C1 segment of cervical spinal cord (tissue), 14 donors: ENCODE results near the gene APRT.
"Not testable (repeated sequence)": the region's sequence is repeated elsewhere in the genome, so short reads cannot be mapped to it uniquely, and the experiment has no call there.

Source experiments
- DNase-seq, 14 donors: peaks; one replicate each; lab custom pipeline; 2025; lab: John Stamatoyannopoulos, UW

The APRT gene

DNA sequence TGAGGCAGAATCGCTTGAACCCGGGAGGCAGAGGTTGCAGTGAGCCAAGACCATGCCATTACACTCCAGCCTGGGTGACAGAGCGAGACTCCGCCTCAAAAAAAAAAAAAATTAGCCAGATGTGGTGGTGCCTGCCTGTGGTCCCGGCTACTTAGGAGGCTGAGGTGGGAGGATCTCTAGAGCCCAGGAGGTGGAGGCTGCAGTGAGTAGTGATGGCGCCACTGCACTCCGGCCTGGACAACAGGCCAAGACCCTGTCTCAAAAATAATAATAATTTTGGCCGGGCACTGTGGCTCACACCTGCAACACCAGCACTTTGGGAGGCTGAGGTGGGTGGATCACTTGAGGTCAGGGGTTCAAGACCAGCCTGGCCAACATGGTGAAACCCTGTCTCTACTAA is 23.0 kb downstream of the APRT start:
- DNase-seq: not testable (repeated sequence)

DNA sequence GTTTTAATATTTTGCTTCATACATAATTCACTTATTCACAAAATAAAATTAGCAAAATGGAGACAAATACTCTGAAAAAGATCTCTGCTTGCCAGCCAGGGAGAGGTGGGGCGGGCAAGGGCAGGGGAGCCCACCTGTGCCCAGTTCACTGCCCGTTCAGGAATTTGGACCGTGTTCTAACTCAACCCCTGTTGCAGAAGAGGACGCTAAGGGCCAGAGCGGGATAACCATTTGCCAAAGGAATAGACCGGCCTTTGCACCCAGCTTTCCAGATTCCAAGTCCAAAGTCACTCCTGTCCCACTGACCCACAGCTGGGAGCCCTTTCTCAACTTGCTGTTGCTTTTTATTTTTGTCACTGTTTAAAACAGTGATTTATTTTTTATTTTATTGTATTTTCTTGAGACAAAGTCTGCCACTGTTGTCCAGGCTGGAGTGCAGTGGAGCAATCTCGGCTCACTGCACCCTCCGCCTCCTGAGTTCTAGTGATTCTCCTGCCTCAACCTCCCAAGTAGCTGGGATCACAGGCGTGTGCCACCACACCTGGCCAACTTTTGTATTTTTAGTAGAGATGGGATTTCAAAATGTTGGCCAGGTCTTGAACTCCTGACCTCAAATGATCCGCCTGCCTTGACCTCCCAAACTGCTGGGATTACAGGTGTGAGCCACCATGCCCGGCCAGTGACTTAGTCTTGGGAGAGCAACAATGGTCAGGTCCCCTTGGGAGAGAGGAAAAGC is 24.0 kb downstream of the APRT start:
- no peak for DNase-seq

- peak in 10 of 14 donors; percentile 29 to 82 (median 58) for DNase-seq
Observed at GRCh38 chr16:88785106-88785924, 26.4 kb downstream of the APRT start, which contains the start of gene PIEZO1. Gene PIEZO1 (minus strand): TSS chr16:88785220. CDS start chr16:88784964, 256 bp downstream.

- DNase-seq: peak in 1 of 14 donors; percentile 63
Observed at GRCh38 chr16:88784856-88785105, 26.9 kb downstream of the APRT start.

DNA sequence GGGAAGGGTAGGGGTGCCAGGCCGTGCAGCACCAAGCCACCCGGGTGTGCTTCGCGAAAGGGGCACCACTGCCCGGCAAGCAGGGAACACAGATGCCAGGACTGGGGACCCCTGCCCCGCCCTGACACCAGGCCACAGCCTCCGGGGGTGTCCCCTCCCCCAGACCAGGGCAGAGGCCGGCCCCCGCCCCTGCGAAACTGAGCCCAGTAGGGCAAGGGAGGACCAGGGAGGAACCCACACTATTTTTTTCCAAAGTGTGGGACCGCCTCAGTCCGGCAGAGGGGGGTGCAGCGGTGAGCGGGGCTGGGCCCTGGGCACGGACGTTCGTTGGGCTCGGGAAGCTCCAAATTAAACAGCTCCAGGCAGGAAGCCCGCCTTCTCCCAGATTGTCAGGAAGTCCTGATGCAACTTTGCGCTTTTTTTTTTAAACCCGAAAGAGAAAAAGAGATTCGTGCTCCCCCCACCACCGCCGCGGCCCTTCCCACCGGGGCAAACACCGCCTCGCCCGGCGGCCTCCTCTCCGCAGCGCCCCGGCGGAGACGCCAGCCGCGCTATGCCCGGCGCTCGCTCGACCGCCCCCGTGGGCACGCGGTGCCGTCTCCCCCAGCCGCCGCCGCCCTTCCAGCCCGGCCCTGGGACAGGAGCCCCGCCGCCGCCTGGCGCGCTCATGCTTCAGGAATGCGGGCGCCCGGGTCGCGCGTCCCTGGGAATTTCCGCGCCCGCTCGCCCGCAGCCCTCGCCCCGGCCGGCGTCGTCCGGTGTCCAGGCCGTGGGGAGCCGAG is 27.5 kb downstream of the APRT start:
- DNase-seq: peak in 8 of 14 donors; percentile 17 to 65 (median 50)

DNA sequence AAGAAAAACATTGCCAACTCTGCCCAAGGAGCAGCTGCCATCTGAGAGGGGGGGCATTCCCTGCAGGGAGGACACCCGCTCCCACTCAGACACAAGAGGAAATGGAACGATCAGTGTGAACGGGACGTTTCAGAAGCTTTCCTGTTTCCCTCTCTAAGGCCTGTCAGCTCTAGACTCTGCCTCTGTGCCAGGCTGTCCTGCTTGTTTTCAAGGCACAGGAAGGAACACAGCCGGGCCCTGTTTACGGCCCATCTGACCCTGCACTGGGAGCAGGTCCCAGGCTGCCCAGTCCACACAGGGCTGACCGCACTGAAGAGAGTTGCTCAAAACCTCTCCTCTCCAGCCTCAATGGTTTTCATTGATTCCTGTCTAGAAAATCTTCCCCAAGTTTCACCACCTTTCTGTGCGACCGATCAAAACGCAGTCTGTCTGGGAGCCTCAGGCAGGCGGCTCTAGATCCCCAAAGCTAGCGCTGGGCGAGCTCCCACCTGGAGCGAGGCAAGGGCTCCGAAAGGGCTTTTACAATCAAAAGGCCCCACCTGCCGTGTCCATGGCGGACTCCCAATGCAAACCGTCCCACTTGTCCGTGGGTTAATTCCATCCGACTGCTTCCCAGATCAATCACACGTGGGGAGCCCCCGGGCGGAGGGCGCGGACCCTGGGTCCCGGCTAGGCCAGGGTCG is 28.2 kb downstream of the APRT start:
- peak in 12 of 14 donors; percentile 23 to 96 (median 64) for DNase-seq

- DNase-seq: peak in 9 of 14 donors; percentile 30 to 87 (median 43)
Observed at GRCh38 chr16:88782454-88783390, 29.0 kb downstream of the APRT start.

DNA sequence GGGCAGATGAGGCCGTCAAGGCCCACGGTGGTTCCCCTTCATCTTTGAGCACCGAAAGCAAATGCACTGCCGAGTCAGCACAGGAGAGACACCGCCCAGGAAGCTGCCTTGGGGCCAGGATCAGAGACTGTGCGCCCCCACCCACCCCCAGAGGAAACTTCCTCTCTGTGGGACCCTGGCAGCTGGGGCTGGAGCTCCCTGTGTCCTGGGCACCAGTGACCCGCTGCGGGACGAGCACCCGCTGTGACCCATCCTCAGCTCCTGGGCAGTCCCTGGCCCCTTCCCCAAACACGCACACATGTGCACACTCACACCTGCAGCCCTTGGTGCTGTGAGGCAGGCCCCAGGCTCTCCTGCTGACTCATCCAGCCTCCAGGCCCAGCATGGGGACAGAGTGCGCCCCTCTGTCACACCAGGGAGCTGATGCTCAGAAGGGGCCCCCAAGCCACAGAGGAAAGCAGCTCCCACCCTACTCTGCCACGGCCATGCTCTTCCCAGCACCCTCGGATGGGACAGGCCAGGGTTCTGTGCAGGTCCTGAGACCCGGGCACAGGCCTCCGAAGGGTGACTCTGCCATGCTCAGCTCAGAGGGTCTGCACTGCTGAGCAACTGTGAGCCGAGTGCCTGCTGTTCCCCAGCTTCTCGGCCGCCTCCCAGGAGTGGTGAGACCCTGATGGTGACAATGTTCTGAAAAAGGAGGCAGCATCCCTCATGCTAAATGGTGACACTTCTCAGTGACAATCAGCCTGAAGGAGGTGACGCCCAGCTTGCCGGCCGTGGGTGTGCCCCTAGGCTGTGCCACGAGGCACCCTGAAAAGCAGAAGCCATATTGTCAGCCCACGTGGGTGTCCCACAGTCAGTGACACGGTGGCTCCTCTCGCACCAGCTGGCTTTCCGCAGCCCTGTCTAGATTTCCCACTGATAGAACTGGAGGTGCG is 30.3 kb downstream of the APRT start:
- peak in 3 of 14 donors; percentile 27 to 48 (median 38) for DNase-seq

DNA sequence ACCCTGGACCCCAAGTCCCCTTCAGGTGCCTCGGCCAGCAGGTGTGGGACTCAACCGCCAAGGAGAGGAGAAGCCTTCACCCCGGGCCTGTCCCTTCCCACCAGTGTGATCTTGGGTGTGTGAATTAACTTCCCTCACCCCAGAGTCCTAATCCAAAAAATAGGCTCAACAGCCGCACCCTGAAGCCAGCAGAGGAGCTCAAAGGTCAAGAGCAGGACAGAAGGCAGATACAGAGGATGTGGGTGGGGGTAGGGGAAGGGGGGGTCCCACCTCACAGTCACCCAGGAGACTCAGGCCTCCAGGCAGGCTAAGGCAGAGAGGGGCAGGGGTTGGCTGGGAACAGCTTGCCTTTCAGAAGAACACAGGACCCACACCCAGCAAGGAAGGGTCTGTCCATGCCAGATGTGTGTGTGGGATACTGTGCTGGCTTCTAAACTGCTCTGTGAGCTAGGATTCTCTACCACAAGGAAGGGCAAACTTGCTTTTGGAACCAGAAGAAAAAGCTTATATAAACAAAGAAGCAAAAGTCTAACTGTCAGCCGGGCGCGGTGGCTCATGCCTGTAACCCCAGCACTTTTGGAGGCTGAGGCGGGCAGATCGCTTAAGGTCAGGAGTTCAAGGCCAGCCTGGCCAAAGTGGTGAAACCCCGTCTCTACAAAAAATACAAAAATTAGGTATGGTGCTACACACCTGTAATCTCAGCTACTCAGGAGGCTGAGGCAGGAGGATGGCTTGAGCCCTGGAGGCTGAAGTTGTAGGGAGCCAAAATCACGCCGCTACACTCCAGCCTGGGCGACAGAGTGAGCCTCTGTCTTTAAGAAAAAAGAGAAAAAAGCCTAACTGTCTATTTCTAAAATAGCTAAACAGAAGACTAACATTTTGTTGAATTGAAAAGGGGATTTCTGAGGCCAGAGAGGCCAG is 31.3 kb downstream of the APRT start:
- no peak for DNase-seq

DNA sequence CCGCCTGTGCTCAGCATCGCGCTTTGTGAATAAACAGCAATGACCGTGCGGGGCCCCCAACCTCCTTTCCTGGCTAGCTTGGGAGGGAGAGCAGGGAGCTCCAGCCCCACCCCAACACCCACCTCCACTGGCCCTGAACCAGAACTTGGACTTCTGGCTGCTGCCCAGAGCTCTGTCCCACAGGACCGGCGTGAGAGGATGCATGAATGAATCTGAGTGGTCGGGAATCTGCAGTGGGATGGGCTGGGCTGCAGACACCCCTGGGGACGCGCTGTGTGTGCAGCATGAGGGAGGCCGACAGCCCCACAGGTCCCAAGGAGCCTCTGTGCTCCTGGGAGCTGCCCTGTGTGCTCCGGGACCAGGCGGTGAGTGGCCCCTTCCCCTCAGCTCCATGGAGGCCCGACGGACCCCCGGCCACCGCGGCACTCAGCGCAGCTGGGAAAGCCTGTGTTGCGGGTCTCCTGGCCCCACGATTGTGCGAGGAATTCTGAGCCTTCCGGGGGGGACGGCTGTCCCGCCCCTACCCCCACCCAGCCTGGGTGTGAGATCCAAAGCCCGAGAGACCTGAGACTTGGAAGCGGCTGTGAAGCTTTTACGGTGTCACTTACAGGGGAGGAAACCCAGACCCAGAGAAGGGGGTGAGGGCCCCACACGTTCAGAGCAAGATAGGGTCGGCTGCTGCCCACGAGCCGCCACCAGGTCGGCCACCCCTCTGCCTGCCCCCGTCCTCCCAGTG is 32.2 kb downstream of the APRT start:
- DNase-seq: no peak

- no peak for DNase-seq
Observed at GRCh38 chr16:88778541-88779065, 33.1 kb downstream of the APRT start.

GRCh38 chr16:88778271-88778525 is 33.5 kb downstream of the APRT start:
- peak in 1 of 14 donors; percentile 52 for DNase-seq

DNA sequence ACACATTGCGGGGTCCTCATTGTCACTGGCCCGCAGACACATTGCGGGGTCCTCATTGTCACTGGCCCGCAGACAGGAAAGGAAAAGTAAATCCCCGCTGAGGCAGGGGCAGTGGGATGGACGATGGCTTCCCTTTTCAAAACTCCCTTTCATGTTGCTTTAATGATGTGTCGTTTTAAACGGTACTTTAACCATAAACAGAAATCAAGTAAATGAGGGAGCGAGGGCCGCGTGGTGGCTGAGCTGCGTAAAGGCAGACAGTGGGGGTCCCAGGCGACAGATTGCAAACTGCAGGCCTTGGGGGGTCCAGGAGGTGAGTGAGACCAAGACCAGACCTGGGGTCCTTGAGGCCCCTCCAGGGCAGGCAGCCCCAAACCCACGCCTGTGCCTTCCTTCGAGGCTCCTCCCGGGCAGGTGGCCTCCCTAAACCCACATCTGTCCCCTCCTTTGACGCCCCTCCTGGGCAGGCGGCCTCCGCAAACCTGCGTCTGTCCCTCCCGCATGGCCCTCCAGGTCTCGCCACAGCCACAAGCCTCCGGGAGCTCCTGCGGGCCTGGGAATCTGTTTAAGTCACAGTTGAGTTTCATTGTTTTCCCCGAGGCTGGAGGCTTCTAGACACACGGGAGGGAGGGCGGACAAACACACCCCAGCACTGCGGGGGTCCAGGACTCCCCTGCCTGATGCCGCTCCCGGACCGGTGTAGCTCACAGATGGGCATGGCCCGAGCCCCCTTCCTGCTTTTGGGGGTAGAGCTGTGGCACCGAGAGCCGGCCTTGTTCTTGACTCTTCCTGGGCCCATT is 34.1 kb downstream of the APRT start:
- DNase-seq: peak in 4 of 14 donors; percentile 14 to 52 (median 27)

GRCh38 chr16:88775825-88776224 is 35.9 kb downstream of the APRT start:
- no peak for DNase-seq

DNA sequence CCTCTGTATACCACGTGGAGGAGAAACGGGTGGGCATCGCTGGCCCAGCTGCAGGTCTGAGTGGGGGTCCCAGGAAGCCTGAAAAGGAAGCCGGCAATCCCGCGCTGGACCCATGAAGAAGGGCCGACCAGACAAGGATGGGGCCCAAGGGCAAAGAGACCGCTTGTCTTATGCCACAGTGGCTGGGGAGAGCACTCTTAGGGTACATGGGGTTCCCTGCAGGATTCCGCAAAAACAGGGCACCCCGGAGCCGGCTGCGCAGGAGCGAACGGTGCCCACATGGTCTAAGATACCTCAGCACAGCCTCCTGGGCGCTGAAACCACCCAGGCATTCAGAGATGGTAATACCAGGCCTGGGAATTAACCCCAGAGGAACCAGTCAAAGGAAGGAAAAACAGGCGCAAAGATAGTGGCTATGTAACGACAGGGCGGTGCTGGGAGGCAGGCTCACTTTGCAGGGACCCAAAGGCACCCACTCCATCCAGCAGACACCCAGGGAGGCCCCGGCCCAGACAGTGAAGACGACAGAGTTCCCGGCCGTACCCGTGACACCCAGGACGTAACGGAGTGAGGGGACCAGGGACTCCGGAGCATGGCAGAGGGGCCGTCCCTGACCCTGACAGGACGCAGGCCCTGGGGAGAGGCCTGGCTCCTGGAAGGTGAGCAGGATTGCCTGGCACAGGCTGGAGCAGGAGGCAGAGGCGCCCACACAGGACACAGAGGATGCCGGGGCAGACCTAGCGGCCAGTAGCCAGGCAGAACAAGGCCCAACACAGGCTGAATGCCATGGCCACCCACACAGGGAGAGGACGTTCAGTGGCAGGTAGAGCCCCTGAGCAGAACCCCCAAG is 37.0 kb downstream of the APRT start:
- no peak for DNase-seq
